CD14-positive monocyte (primary cell): ENCODE measurements around the gene LTBP1. TPM values are rescaled to one million over a fixed set of nuclear protein-coding genes. Genes with fewer than 3 reads are reported as not detected.

Source experiments
- DNase-seq, 3 donors: peaks; one replicate each; pipeline ENCODE4 v3.0.0-alpha.2; 2011 to 2022
- H2AFZ ChIP-seq: 2 replicates; pipeline ENCODE4 v1.6.0; 2012; ENCODE audit warnings: mild to moderate bottlenecking, low read depth, low read length, inconsistent platforms; ENCODE audit not compliant: insufficient read depth, poor library complexity, severe bottlenecking
- H3K27ac ChIP-seq, 2 donors: 1 replicate in 1 of 2; 2 replicates in 1 of 2; pipeline ENCODE4 v1.5.1; 2012 to 2013; ENCODE audit warnings: low read length in 2 of 2, control low read depth in 1 of 2, inconsistent platforms in 1 of 2, low read depth in 1 of 2, mild to moderate bottlenecking in 1 of 2
- H3K27me3 ChIP-seq, 2 donors: one replicate each; pipeline versions ENCODE4 v1.6.0 to v1.6.1; 2011 to 2013; ENCODE audit warnings: low read length in 2 of 2; ENCODE audit not compliant: control insufficient read depth in 2 of 2, insufficient read depth in 2 of 2
- H3K36me3 ChIP-seq, 2 donors: replicated peaks in 1 of 2; 1 replicate in 1 of 2; 2 replicates in 1 of 2; pipeline versions ENCODE4 v1.5.1 to v1.6.1; 2012 to 2013; ENCODE audit warnings: low read length in 2 of 2, control low read depth in 1 of 2, inconsistent platforms in 1 of 2, mild to moderate bottlenecking in 1 of 2; ENCODE audit not compliant: insufficient read depth in 2 of 2, control insufficient read depth in 1 of 2
- H3K4me1 ChIP-seq, 2 donors: 1 replicate in 1 of 2; 2 replicates in 1 of 2; pipeline versions ENCODE4 v1.5.1 to v1.6.1; 2012 to 2013; ENCODE audit warnings: low read length in 2 of 2, control low read depth in 1 of 2, inconsistent platforms in 1 of 2, mild to moderate bottlenecking in 1 of 2, moderate library complexity in 1 of 2; ENCODE audit not compliant: insufficient read depth in 2 of 2, control insufficient read depth in 1 of 2
- H3K4me2 ChIP-seq: replicated peaks from 2 replicates; pipeline ENCODE3; 2012; ENCODE audit warnings: low read length, moderate library complexity, mild to moderate bottlenecking; ENCODE audit not compliant: poor library complexity, severe bottlenecking; ENCODE audit errors: extremely low read depth
- H3K4me3 ChIP-seq, 3 experiments: fragments of 200-600 bp in 1 of 3; sonication (generic) in 1 of 3; replicated peaks in 1 of 3; 1 replicate in 2 of 3; 2 replicates in 1 of 3; pipeline ENCODE4 v1.5.1; 2011 to 2013; ENCODE audit warnings: low read length in 3 of 3, mild to moderate bottlenecking in 3 of 3, control low read depth in 2 of 3, low read depth in 2 of 3, inconsistent platforms in 1 of 3, moderate library complexity in 1 of 3
- H3K79me2 ChIP-seq: 2 replicates; pipeline ENCODE4 v1.6.0; 2012; ENCODE audit warnings: mild to moderate bottlenecking, control low read depth, inconsistent platforms, low read length, moderate library complexity; ENCODE audit not compliant: insufficient read depth
- H3K9ac ChIP-seq: 2 replicates; pipeline ENCODE4 v1.6.0; 2017; ENCODE audit warnings: low read length, mild to moderate bottlenecking; ENCODE audit not compliant: insufficient read depth, poor library complexity, severe bottlenecking
- H3K9me3 ChIP-seq, 2 donors: replicated peaks in 1 of 2; 1 replicate in 1 of 2; 2 replicates in 1 of 2; pipeline versions ENCODE4 v1.5.1 to v1.6.1; 2012 to 2013; ENCODE audit warnings: low read length in 2 of 2, control low read depth in 1 of 2; ENCODE audit not compliant: control insufficient read depth in 1 of 2, insufficient read depth in 1 of 2
- H4K20me1 ChIP-seq: 2 replicates; pipeline ENCODE4 v1.6.0; 2012; ENCODE audit warnings: mild to moderate bottlenecking, low read length, control low read depth, moderate library complexity; ENCODE audit not compliant: insufficient read depth
- H3K27ac Mint-ChIP-seq, 7 donors: one replicate each; pipeline ENCODE4 v1.8.0; 2020; ENCODE audit warnings: mild to moderate bottlenecking in 7 of 7, mixed read lengths in 7 of 7, moderate library complexity in 6 of 7, inconsistent platforms in 2 of 7
- H3K27me3 Mint-ChIP-seq, 3 donors: one replicate each; pipeline ENCODE4 v1.8.0; 2021 to 2022; ENCODE audit warnings: low read depth in 3 of 3, mild to moderate bottlenecking in 3 of 3, mixed read lengths in 3 of 3, moderate library complexity in 3 of 3, inconsistent platforms in 1 of 3
- H3K36me3 Mint-ChIP-seq, 2 donors: one replicate each; pipeline ENCODE4 v1.8.0; 2020; ENCODE audit warnings: mixed read lengths in 2 of 2, inconsistent platforms in 1 of 2, mild to moderate bottlenecking in 1 of 2
- H3K4me1 Mint-ChIP-seq: one replicate; pipeline ENCODE4 v1.8.0; 2020; ENCODE audit warnings: mild to moderate bottlenecking, mixed read lengths
- H3K4me3 Mint-ChIP-seq, 2 donors: one replicate each; pipeline ENCODE4 v1.8.0; 2020; ENCODE audit warnings: mild to moderate bottlenecking in 2 of 2, mixed read lengths in 2 of 2, moderate library complexity in 1 of 2
- H3K9me3 Mint-ChIP-seq, 7 donors: one replicate each; pipeline ENCODE4 v1.8.0; 2020 to 2022; ENCODE audit warnings: mixed read lengths in 7 of 7, mild to moderate bottlenecking in 6 of 7, moderate library complexity in 6 of 7, inconsistent platforms in 2 of 7
- CTCF ChIP-seq: fragments of 200-600 bp; IDR thresholded peaks from one replicate; pipeline ENCODE4 v1.8.0; 2022; ENCODE audit warnings: antibody characterized with exemption, mild to moderate bottlenecking
- WGBS: methylation state at CpG from one replicate; pipeline ENCODE4 v1.1.5; 2013; ENCODE audit warnings: missing lambda C conversion rate; ENCODE audit not compliant: insufficient coverage; 5-methylcytosine and 5-hydroxymethylcytosine counted together
- intact Hi-C, 2 donors: fragments of 100-400 bp; cut with micrococcal nuclease; formaldehyde crosslinking; loops; one replicate each; pipeline versions ENCODE4 v1.15.0 to v1.15.1; 2023
- polyA plus RNA-seq, 3 donors: library from polyadenylated mRNA; depleted of rRNA in 1 of 3; unstranded in 2 of 3; stranded (reverse) in 1 of 3; fragments of 300-500 nt in 2 of 3; fragments of >200 nt in 1 of 3; fragmentation: Illumina TruSeq in 2 of 3; gene quantifications; 1 replicate in 2 of 3; 2 replicates in 1 of 3; pipeline ENCODE4 v1.2.3, GENCODE V29; 2012 to 2021

The LTBP1 gene
- polyA plus RNA-seq, 3 donors, result 0.18 to 0.24 TPM; not detected in 1

- Histone ChIP-seq H3K79me2 (no peaks in the 10 kb centered on the region), H3K4me1 (no peaks in the 10 kb centered on the region), H3K4me3 (no peak overlapping the region), H3K9ac (no peak overlapping the region), H3K36me3 (no peaks in the 10 kb centered on the region), H4K20me1 (no peaks in the 10 kb centered on the region), H3K27me3 (no peaks in the 10 kb centered on the region), H3K4me2 (no peak overlapping the region), H2AFZ (no peak overlapping the region), H3K9me3 (no peaks in the 10 kb centered on the region), H3K27ac (no peak overlapping the region)
- no peaks in the 10 kb centered on the region for H3K36me3 Mint-ChIP-seq
- H3K27me3 Mint-ChIP-seq, result peaks cover 0 to 1% (median 0%) of the 10 kb centered on the region in 3 donors
- no peak overlapping the region for H3K4me3 Mint-ChIP-seq
- H3K4me1 Mint-ChIP-seq, result no peaks in the 10 kb centered on the region
- WGBS, result 83% methylated on average over 1 of the region's 5 CpGs
- H3K9me3 Mint-ChIP-seq, result peaks cover 0 to 2% (median 0%) of the 10 kb centered on the region in 7 donors
- H3K27ac Mint-ChIP-seq, result no peak overlapping the region
- DNase-seq, result no peak
- no peak for TF ChIP-seq CTCF
- intact Hi-C loops, result no loop called here
Observed at GRCh38 chr2:33197198-33197938, 250.6 kb downstream of the LTBP1 start.

- Histone ChIP-seq H4K20me1 (no peaks in the 10 kb centered on the region), H3K4me3 (no peak overlapping the region), H3K9ac (no peak overlapping the region), H3K27me3 (no peaks in the 10 kb centered on the region), H3K79me2 (no peaks in the 10 kb centered on the region), H3K27ac (no peak overlapping the region), H3K9me3 (no peaks in the 10 kb centered on the region), H3K4me2 (no peak overlapping the region), H3K36me3 (no peaks in the 10 kb centered on the region), H2AFZ (no peak overlapping the region), H3K4me1 (no peaks in the 10 kb centered on the region)
- TF ChIP-seq CTCF, result no peak
- Mint-ChIP-seq H3K9me3 (peaks cover 0 to 2% (median 0%) of the 10 kb centered on the region in 7 donors), H3K4me3 (no peak overlapping the region), H3K36me3 (no peaks in the 10 kb centered on the region), H3K4me1 (no peaks in the 10 kb centered on the region), H3K27ac (peak overlapping the region in 1 of 7 donors; percentile 80), H3K27me3 (peaks cover 0 to 2% (median 0%) of the 10 kb centered on the region in 3 donors)
- DNase-seq, result no peak
- 86% methylated on average over 8 of the region's 9 CpGs for WGBS
- intact Hi-C loops, result no loop called here
Observed at GRCh38 chr2:33202641-33203522, 256.1 kb downstream of the LTBP1 start.
